PC-9 (cell line): ENCODE data around the gene PIP5K1B. TPM values are rescaled to one million over a fixed set of nuclear protein-coding genes. Genes with fewer than 3 reads are reported as not detected.

ENCODE experiments used
- BruUV-seq: library from RNA; stranded (reverse); fragments of 400-500 nt; replicated peaks from 2 replicates; lab custom pipeline; 2021; lab: Mats Ljungman, UMichigan
- CTCF ChIA-PET: fragments of 300-600 bp; sonication (Branson Sonifier 250); formaldehyde crosslinking; loops from one replicate; lab custom pipeline; 2022; ENCODE audit warnings: antibody characterized with exemption; lab: Charles Lee
- POLR2A ChIA-PET: fragments of 300-600 bp; sonication (Branson Sonifier 250); formaldehyde crosslinking; loops from one replicate; lab custom pipeline; 2022; ENCODE audit warnings: antibody characterized with exemption; ENCODE audit not compliant: unreplicated experiment; lab: Charles Lee
- DNase-seq, 2 experiments: peaks; one replicate each; pipeline versions ENCODE4 v3.0.0 to v3.0.0-alpha.2; 2015 to 2022; ENCODE audit warnings: mixed read lengths in 1 of 2
- H2AFZ ChIP-seq: fragments of 200-600 bp; sonication (generic); 2 replicates; pipeline ENCODE4 v1.8.1; 2017; ENCODE audit warnings: antibody characterized with exemption
- H3F3A ChIP-seq: fragments of 200-600 bp; sonication (generic); 2 replicates; pipeline ENCODE4 v1.8.1; 2017; ENCODE audit warnings: antibody characterized with exemption, mild to moderate bottlenecking, low read depth; ENCODE audit not compliant: insufficient read depth
- H3K27ac ChIP-seq: fragments of 200-600 bp; sonication (generic); 2 replicates; pipeline ENCODE4 v1.6.1; 2016; ENCODE audit warnings: mixed run types
- H3K27me3 ChIP-seq: fragments of 200-600 bp; sonication (generic); 2 replicates; pipeline ENCODE4 v1.6.1; 2016; ENCODE audit warnings: low read depth, mixed run types; ENCODE audit not compliant: insufficient read depth
- H3K36me3 ChIP-seq: fragments of 200-600 bp; sonication (generic); 2 replicates; pipeline ENCODE4 v1.6.1; 2016; ENCODE audit warnings: low read depth, mixed run types
- H3K4me1 ChIP-seq: fragments of 200-600 bp; sonication (generic); replicated peaks from 2 replicates; pipeline ENCODE4 v1.6.1; 2016; ENCODE audit warnings: mixed run types; ENCODE audit not compliant: insufficient read depth
- H3K4me2 ChIP-seq: fragments of 200-600 bp; sonication (generic); 2 replicates; pipeline ENCODE4 v1.6.1; 2017; ENCODE audit warnings: mixed run types
- H3K4me3 ChIP-seq: fragments of 200-600 bp; sonication (generic); 2 replicates; pipeline ENCODE4 v1.6.1; 2016; ENCODE audit warnings: mixed run types
- H3K79me2 ChIP-seq: fragments of 200-600 bp; sonication (generic); 2 replicates; pipeline ENCODE4 v1.6.1; 2017; ENCODE audit warnings: low read depth, mixed run types
- H3K9me2 ChIP-seq: fragments of 200-600 bp; sonication (generic); 2 replicates; pipeline ENCODE4 v1.8.1; 2017; ENCODE audit warnings: mild to moderate bottlenecking; ENCODE audit not compliant: insufficient read depth
- H3K9me3 ChIP-seq: fragments of 200-600 bp; sonication (generic); 2 replicates; pipeline ENCODE4 v1.8.1; 2016; ENCODE audit warnings: low read depth; ENCODE audit not compliant: insufficient read depth
- H4K20me1 ChIP-seq: fragments of 200-600 bp; sonication (generic); 2 replicates; pipeline ENCODE4 v1.8.1; 2017; ENCODE audit not compliant: insufficient read depth
- EZH2 ChIP-seq: fragments of 200-600 bp; sonication (generic); IDR thresholded peaks from 2 replicates; pipeline ENCODE4 v1.8.0; 2017; ENCODE audit warnings: antibody characterized with exemption, low read depth
- intact Hi-C: fragments of 100-400 bp; cut with micrococcal nuclease; formaldehyde crosslinking; loops from one replicate; pipeline ENCODE4 v1.10.0; 2022; ENCODE audit not compliant: unreplicated experiment
- total RNA-seq: library from RNA; stranded (reverse); gene quantifications from 2 replicates; pipeline ENCODE4 v1.2.3, GENCODE V29; 2021
- TF ChIP-seq, protein P1 (sequence below): fragments of 200-600 bp; sonication (generic); conservative IDR thresholded peaks from 2 replicates; pipeline ENCODE4 v1.6.1; 2017; ENCODE audit warnings: mixed run types, antibody characterized with exemption, mild to moderate bottlenecking, moderate library complexity

PIP5K1B gene
- total RNA-seq, 1 experiment from 2014 or later, result not detected

DNA sequence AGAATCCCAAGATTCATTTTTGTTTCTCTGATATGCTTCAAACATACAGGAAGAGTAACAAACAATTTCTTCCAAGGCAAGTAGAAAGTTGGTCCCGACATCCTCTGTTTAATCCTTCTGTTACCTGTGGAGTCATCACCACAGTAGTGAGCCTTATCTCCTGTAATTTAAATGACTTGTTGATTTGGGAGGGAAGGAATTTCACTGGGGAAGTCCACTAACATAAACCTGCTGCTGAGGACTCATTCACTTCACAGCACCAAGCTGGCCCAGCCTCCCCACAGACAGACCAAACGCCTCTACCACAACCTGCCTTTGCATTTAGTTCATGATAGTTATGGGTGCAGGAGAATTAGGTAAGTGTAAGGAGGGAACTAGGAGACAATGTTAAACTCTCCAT lies 245.6 kb downstream of the PIP5K1B start:
- H3K9me2 ChIP-seq, result no peaks in the 10 kb centered on the region
- H3K27me3 ChIP-seq, result peaks cover 68% of the 10 kb centered on the region
- ChIA-PET POLR2A (no interaction called here), CTCF (no interaction called here)
- H3K4me2 ChIP-seq, result no peak overlapping the region
- no peaks in the 10 kb centered on the region for H3K79me2 ChIP-seq
- no peaks in the 10 kb centered on the region for H3F3A ChIP-seq
- intact Hi-C loops, result no loop called here
- BruUV-seq, result no TSS peak
- DNase-seq, result no peak
- no peaks in the 10 kb centered on the region for H3K36me3 ChIP-seq
- H3K9me3 ChIP-seq, result no peaks in the 10 kb centered on the region
- H3K27ac ChIP-seq, result no peak overlapping the region
- TF ChIP-seq EZH2, result no peak
- TF ChIP-seq, protein P1, sequence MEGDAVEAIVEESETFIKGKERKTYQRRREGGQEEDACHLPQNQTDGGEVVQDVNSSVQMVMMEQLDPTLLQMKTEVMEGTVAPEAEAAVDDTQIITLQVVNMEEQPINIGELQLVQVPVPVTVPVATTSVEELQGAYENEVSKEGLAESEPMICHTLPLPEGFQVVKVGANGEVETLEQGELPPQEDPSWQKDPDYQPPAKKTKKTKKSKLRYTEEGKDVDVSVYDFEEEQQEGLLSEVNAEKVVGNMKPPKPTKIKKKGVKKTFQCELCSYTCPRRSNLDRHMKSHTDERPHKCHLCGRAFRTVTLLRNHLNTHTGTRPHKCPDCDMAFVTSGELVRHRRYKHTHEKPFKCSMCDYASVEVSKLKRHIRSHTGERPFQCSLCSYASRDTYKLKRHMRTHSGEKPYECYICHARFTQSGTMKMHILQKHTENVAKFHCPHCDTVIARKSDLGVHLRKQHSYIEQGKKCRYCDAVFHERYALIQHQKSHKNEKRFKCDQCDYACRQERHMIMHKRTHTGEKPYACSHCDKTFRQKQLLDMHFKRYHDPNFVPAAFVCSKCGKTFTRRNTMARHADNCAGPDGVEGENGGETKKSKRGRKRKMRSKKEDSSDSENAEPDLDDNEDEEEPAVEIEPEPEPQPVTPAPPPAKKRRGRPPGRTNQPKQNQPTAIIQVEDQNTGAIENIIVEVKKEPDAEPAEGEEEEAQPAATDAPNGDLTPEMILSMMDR, result no peak
- no peaks in the 10 kb centered on the region for H3K4me1 ChIP-seq
- no peak overlapping the region for H2AFZ ChIP-seq
- no peaks in the 10 kb centered on the region for H4K20me1 ChIP-seq
- H3K4me3 ChIP-seq, result no peak overlapping the region

DNA sequence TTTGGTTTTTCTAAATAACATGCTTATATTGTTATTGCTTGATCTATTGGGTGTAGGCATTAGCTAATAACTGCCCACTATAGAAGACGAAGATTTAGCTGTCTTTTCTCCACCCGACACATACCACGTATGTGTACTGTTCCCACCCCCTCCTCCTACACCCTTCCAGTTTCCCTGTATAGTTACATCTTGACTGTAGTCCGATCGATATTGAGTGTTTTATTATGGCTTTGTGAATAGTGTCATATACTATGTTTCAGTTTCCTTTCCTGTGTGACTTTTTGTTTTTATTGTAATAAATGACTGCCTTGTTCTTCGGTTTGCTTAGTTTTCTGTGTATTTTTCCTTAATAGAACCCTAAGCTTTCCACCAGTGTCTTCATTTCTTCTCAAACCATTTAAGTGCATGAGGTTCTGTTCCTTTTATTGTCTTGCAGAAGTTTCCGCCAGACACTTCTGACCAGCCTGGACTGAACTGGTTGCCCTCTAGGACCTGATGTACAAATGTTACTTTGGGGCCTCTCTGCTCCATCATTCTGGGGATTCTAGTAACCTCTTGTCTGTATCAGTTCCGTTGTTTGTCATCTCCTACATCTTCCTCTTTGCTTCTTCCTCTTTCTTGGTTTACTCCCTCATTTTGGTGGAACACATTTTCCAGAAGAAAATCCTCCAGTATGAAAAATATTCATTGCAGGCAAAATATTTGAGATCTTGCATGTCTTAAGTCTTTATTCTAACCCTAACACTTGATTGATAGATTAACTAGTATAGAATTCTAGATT lies 247.0 kb downstream of the PIP5K1B start:
- CTCF ChIA-PET, result no interaction called here
- POLR2A ChIA-PET, result no interaction called here

DNA sequence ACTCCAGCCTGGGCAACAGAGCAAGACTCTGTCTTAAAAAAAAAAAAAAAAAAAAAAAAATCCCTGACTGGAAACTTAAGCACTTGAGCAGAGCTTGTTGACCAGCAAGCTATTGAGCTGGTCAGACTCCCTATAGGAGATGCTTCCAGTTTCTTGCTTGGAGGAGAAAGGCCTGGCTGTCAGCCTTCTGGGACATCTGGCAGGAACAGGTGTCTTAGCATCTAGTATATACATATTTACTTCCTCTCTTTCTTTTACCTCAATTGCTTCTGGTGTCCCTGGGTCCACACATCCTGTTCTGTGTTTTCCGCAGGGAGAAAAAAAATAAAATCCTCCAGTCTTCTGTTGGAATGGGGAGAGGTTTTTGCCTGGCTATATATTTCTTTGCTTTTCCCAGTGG lies 248.7 kb downstream of the PIP5K1B start:
- no peak overlapping the region for H3K4me3 ChIP-seq
- H4K20me1 ChIP-seq, result no peaks in the 10 kb centered on the region
- no peak overlapping the region for H3K4me2 ChIP-seq
- no peak overlapping the region for H3K27ac ChIP-seq
- no peaks in the 10 kb centered on the region for H3K9me3 ChIP-seq
- H3F3A ChIP-seq, result no peaks in the 10 kb centered on the region
- no peaks in the 10 kb centered on the region for H3K4me1 ChIP-seq
- no peak overlapping the region for H2AFZ ChIP-seq
- H3K9me2 ChIP-seq, result no peaks in the 10 kb centered on the region
- H3K79me2 ChIP-seq, result no peaks in the 10 kb centered on the region
- intact Hi-C loops, result no loop called here
- CTCF ChIA-PET, result no interaction called here
- BruUV-seq, result no TSS peak
- H3K36me3 ChIP-seq, result no peaks in the 10 kb centered on the region
- POLR2A ChIA-PET, result no interaction called here
- peaks cover 51% of the 10 kb centered on the region for H3K27me3 ChIP-seq
- no peak for DNase-seq
- TF ChIP-seq EZH2, result no peak
- TF ChIP-seq, protein P1, result no peak

More for the DNA sequence above, 247.0 kb downstream of the PIP5K1B start:
- Histone ChIP-seq H3K9me3 (no peaks in the 10 kb centered on the region), H3K4me1 (no peaks in the 10 kb centered on the region), H3K27me3 (peaks cover 59% of the 10 kb centered on the region), H3K9me2 (no peaks in the 10 kb centered on the region), H3K36me3 (no peaks in the 10 kb centered on the region), H3K4me3 (no peak overlapping the region), H4K20me1 (no peaks in the 10 kb centered on the region), H3K27ac (no peak overlapping the region), H3K4me2 (no peak overlapping the region), H3K79me2 (no peaks in the 10 kb centered on the region), H2AFZ (no peak overlapping the region), H3F3A (no peaks in the 10 kb centered on the region)
- no TSS peak for BruUV-seq
- intact Hi-C loops, result no loop called here
- TF ChIP-seq, protein P1, result no peak
- TF ChIP-seq EZH2, result no peak
- no peak for DNase-seq
